Stimulated activated CD4-positive, alpha-beta T cell treated with anti-CD3 and anti-CD28 coated beads, Interleukin-1b, Interleukin-23, amount 100 ng/mL, for 24 hours (primary cell): ENCODE measurements around the gene KCTD16.

Experiments used
- DNase-seq, 4 experiments: peaks; one replicate each; pipeline ENCODE4 v3.0.0-alpha.2; 2020; ENCODE audit warnings: low read depth in 4 of 4, low spot score in 1 of 4

KCTD16 gene

GRCh38 chr5:144510845-144511579, 340.3 kb downstream of the KCTD16 start:
- no peak for DNase-seq

DNA sequence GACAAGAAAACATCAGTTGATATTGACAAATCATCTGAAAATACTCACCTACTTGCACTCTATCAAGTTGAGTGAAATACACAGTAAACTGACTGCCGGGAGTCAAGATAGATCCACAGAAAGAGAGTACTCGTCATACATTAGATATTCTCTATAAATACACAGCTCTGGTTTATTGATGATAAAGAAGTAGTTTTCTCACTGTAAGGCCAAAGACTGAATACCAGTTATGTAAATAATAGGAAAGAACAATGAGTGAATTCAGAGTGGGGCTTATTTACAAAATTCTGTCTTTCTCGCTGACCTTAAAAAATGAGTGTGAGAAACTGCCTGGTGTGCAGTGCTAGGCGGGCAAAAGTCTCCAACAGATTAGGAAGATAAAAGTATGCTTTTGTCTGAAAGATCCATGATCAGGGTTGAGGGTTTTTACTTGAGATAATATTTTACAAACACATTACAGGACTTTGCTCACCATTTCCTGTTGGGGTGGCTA, 341.0 kb downstream of the KCTD16 start:
- no peak for DNase-seq

DNA sequence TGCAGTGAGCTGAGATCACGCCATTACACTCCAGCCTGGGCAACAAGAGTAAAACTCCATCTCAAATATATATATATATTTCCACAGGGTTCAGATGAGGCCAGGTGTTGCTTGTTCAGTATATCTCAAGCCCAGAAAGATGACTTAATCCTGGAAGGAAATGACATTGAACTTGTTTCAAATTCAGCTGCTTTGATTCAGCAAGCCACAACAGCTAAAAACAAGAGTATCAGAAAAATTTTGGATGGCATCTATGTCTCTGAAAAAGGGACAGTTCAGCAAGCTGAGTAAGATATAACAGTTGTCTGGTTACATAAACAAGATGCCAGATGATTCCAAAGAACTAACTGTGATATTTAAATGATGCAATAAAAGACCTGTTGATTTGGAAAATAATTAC, 352.0 kb downstream of the KCTD16 start:
- DNase-seq = no peak

- DNase-seq = no peak
Observed at GRCh38 chr5:144525000-144525399, 354.3 kb downstream of the KCTD16 start.

DNA sequence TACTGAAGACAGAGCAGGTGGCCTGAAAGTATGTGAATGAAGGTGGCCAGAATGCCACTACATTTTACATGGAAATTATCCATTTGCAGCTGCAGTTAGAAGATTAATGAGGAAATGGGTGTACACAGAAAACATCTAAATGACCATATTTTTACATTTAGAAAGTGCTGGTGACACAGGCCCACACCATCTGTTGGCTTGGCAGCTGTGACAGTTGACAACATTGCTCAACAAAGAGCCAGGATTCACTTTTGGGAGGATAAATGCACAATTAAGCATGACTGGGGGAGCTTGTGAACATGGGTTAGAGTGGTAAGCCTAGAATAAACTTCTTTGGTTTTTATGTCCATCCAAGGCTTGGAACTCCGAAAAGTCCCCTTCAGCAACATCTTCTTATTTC, 360.5 kb downstream of the KCTD16 start:
- DNase-seq = no peak
